Natural killer cell (primary cell): ENCODE data around the gene PRSS53. TPM values are rescaled to one million over a fixed set of nuclear protein-coding genes. Genes with fewer than 3 reads are reported as not detected.

Experiments used
- ATAC-seq, 3 donors: fragments of 150-1000 bp in 2 of 3; fragments of 200-7000 bp in 1 of 3; cut with Tn5 transposase; 1 replicate in 1 of 3; 2 replicates in 2 of 3; pipeline ENCODE4 v1.10.0; 2021; ENCODE audit warnings: mild to moderate bottlenecking in 2 of 3, moderate library complexity in 2 of 3
- DNase-seq, 2 donors: peaks; one replicate each; pipeline versions ENCODE4 v3.0.0 to v3.0.0-alpha.2; 2013 to 2021; ENCODE audit warnings: mixed read lengths in 1 of 2
- H3K27ac ChIP-seq: one replicate; pipeline ENCODE4 v1.5.1; 2013; ENCODE audit warnings: mild to moderate bottlenecking, low read length
- H3K27me3 ChIP-seq: one replicate; pipeline ENCODE4 v1.6.1; 2013; ENCODE audit warnings: low read length; ENCODE audit not compliant: control insufficient read depth, insufficient read depth
- H3K36me3 ChIP-seq: one replicate; pipeline ENCODE4 v1.6.1; 2013; ENCODE audit warnings: low read length; ENCODE audit not compliant: control insufficient read depth, insufficient read depth
- H3K4me1 ChIP-seq: one replicate; pipeline ENCODE4 v1.6.1; 2013; ENCODE audit warnings: low read length; ENCODE audit not compliant: control insufficient read depth, insufficient read depth
- H3K4me3 ChIP-seq: one replicate; pipeline ENCODE4 v1.5.1; 2013; ENCODE audit warnings: low read length
- H3K9me3 ChIP-seq: one replicate; pipeline ENCODE4 v1.6.1; 2013; ENCODE audit warnings: low read length; ENCODE audit not compliant: control insufficient read depth, insufficient read depth
- H3K27ac Mint-ChIP-seq, 2 donors: one replicate each; pipeline ENCODE4 v1.8.0; 2022; ENCODE audit warnings: mild to moderate bottlenecking in 2 of 2, mixed read lengths in 2 of 2, moderate library complexity in 1 of 2
- H3K27me3 Mint-ChIP-seq, 2 donors: one replicate each; pipeline ENCODE4 v1.8.0; 2022; ENCODE audit warnings: low read depth in 2 of 2, mixed read lengths in 2 of 2
- H3K36me3 Mint-ChIP-seq: one replicate; pipeline ENCODE4 v1.8.0; 2022; ENCODE audit warnings: mixed read lengths
- H3K4me1 Mint-ChIP-seq, 2 donors: one replicate each; pipeline ENCODE4 v1.8.0; 2022; ENCODE audit warnings: mixed read lengths in 2 of 2
- H3K4me3 Mint-ChIP-seq: one replicate; pipeline ENCODE4 v1.8.0; 2022; ENCODE audit warnings: mild to moderate bottlenecking, moderate library complexity, mixed read lengths
- H3K9me3 Mint-ChIP-seq, 2 donors: one replicate each; pipeline ENCODE4 v1.8.0; 2022; ENCODE audit warnings: mixed read lengths in 2 of 2
- CTCF ChIP-seq: fragments of 200-600 bp; IDR thresholded peaks from one replicate; pipeline ENCODE4 v1.8.0; 2022; ENCODE audit warnings: antibody characterized with exemption
- WGBS: methylation state at CpG from one replicate; pipeline ENCODE4 v1.1.7; 2013; ENCODE audit warnings: missing lambda C conversion rate; ENCODE audit not compliant: insufficient coverage; 5-methylcytosine and 5-hydroxymethylcytosine counted together
- intact Hi-C: fragments of 100-400 bp; cut with micrococcal nuclease; formaldehyde crosslinking; loops from one replicate; pipeline ENCODE4 v1.14.2; 2022
- total RNA-seq, 4 donors: library from RNA; stranded (reverse); fragments of 120-200 nt in 1 of 4; gene quantifications; one replicate each; pipeline versions ENCODE4 v1.2.3 to v1.2.4, GENCODE V29; 2013 to 2022

Gene PRSS53
- total RNA-seq, 3 donors from 2014 or later (not counting 1 experiment from before 2014, with no cell fraction given) = 4.3 to 7.4 (median 5.1) TPM

GRCh38 chr16:31114468-31114867, 25.7 kb upstream of the PRSS53 start:
- Histone ChIP-seq H3K4me3 (no peak overlapping the region), H3K4me1 (peaks cover 29% of the 10 kb centered on the region), H3K36me3 (peaks cover 22% of the 10 kb centered on the region), H3K9me3 (no peaks in the 10 kb centered on the region), H3K27ac (no peak overlapping the region), H3K27me3 (no peaks in the 10 kb centered on the region)
- H3K36me3 Mint-ChIP-seq = no peaks in the 10 kb centered on the region
- intact Hi-C loops = loop anchor here (10.0 kb wide), 1 partner anchor 70 kb away; the partner anchor contains the start of gene FUS
- 96% methylated on average over 8 of the region's 8 CpGs for WGBS
- DNase-seq (no peak), ATAC-seq (no peak)
- H3K4me3 Mint-ChIP-seq = no peak overlapping the region
- no peaks in the 10 kb centered on the region for H3K9me3 Mint-ChIP-seq
- H3K4me1 Mint-ChIP-seq = peaks cover 18 to 22% of the 10 kb centered on the region in 2 donors
- TF ChIP-seq CTCF = no peak
- no peaks in the 10 kb centered on the region for H3K27me3 Mint-ChIP-seq
- no peak overlapping the region for H3K27ac Mint-ChIP-seq

- H3K9me3 ChIP-seq = no peaks in the 10 kb centered on the region
- peaks cover 23% of the 10 kb centered on the region for H3K36me3 ChIP-seq
- Mint-ChIP-seq H3K36me3 (no peaks in the 10 kb centered on the region), H3K27me3 (no peaks in the 10 kb centered on the region), H3K9me3 (no peaks in the 10 kb centered on the region), H3K4me3 (no peak overlapping the region), H3K27ac (no peak overlapping the region), H3K4me1 (peaks cover 15 to 23% of the 10 kb centered on the region in 2 donors)
- H3K4me3 ChIP-seq = no peak overlapping the region
- intact Hi-C loops = loop anchor here (10.0 kb wide), 1 partner anchor 71 kb away; the partner anchor contains the start of gene FUS
- WGBS = 48% methylated on average over 4 of the region's 5 CpGs
- peak overlapping the region; percentile 37 for H3K27ac ChIP-seq
- DNase-seq (no peak), ATAC-seq (no peak)
- H3K4me1 ChIP-seq = peaks cover 34% of the 10 kb centered on the region
- H3K27me3 ChIP-seq = no peaks in the 10 kb centered on the region
- TF ChIP-seq CTCF = no peak
These were observed 24.7 kb upstream of the PRSS53 start for GRCh38 chr16:31113121-31114120.

DNA sequence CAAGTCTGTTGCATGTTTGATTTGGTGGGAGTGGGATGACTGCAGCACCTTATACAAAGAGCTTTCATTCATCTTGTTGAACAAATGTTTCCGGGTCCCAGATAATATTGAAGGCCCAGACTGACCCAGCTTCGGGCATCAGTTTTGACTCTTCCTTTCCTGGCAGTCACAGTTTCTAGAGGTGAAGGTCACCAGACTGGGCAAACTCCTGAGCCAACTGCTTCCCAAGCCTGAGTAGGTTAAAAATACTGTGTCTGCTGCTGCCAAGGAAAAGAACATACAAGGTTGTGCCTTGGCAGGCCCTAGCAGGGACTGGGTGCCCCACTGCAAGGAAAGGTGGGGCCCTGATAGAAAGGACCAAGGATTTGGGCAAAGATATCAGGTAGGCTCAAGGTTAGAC, 24.0 kb upstream of the PRSS53 start:
- Histone ChIP-seq H3K4me3 (no peak overlapping the region), H3K4me1 (peaks cover 33% of the 10 kb centered on the region), H3K36me3 (peaks cover 23% of the 10 kb centered on the region), H3K27me3 (no peaks in the 10 kb centered on the region), H3K9me3 (no peaks in the 10 kb centered on the region), H3K27ac (no peak overlapping the region)
- DNase-seq = no peak
- Mint-ChIP-seq H3K4me1 (peaks cover 13 to 21% of the 10 kb centered on the region in 2 donors), H3K36me3 (no peaks in the 10 kb centered on the region), H3K9me3 (no peaks in the 10 kb centered on the region), H3K27me3 (no peaks in the 10 kb centered on the region), H3K4me3 (no peak overlapping the region), H3K27ac (no peak overlapping the region)
- 98% methylated on average over 2 of the region's 2 CpGs for WGBS
- no peak for ATAC-seq
- no peak for TF ChIP-seq CTCF
- intact Hi-C loops = loop anchor here (10.0 kb wide), 1 partner anchor 72 kb away; the partner anchor contains the start of gene FUS
